Erythroblast (primary cell): ENCODE data around the gene MAML2.

ENCODE experiments used
- GATA1 ChIP-seq: IDR thresholded peaks from 2 replicates; pipeline ENCODE4 v1.6.1; 2011; ENCODE audit warnings: low read depth, mild to moderate bottlenecking, control low read depth, low read length, moderate library complexity
- POLR2A ChIP-seq: IDR thresholded peaks from 2 replicates; pipeline ENCODE4 v1.6.1; 2011; ENCODE audit warnings: mild to moderate bottlenecking, low read length

- TF ChIP-seq POLR2A = no peak
- TF ChIP-seq GATA1 = no peak
These were observed 16.0 kb downstream of the MAML2 start for GRCh38 chr11:96326959-96327358.
